Jurkat, Clone E6-1 (cell line): ENCODE results near the gene OR56B4. TPM values are rescaled to one million over a fixed set of nuclear protein-coding genes. Genes with fewer than 3 reads are reported as not detected.
"Not testable (repeated sequence)": the region's sequence is repeated elsewhere in the genome, so short reads cannot be mapped to it uniquely, and the experiment has no call there.

Experiments used
- DNase-seq: peaks from one replicate; pipeline ENCODE4 v3.0.0-alpha.2; 2011; ENCODE audit warnings: low read depth, low spot score
- H3K4me3 ChIP-seq: 2 replicates; pipeline ENCODE4 v1.5.1; 2011; ENCODE audit warnings: mild to moderate bottlenecking, low read length, control low read depth, moderate library complexity
- polyA plus RNA-seq: library from polyadenylated mRNA; unstranded; fragments of >200 nt; gene quantifications from one replicate; pipeline ENCODE4 v1.2.1, GENCODE V29; 2012; ENCODE audit warnings: missing spikeins; ENCODE audit not compliant: insufficient read length, insufficient read depth

The OR56B4 gene, protein sequence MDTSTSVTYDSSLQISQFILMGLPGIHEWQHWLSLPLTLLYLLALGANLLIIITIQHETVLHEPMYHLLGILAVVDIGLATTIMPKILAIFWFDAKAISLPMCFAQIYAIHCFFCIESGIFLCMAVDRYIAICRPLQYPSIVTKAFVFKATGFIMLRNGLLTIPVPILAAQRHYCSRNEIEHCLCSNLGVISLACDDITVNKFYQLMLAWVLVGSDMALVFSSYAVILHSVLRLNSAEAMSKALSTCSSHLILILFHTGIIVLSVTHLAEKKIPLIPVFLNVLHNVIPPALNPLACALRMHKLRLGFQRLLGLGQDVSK
- polyA plus RNA-seq = not detected

DNA sequence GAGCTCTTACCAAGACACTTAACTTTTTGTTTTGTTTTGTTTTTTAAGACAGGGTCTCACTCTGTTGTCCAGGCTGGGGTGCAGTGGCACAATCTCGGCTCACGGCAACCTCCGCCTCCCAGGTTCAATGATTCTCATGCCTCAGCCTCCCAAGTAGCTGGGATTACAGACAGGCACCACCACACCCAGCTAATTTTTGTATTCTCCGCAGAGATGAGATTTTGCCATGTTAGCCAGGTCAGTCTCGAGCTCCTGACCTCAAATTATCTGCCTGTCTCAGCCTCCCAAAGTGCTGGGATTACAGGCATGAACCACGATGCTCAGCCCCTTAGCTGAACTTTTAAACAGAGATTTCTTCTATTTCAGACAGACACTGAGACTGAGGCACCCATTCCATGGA, at the start of gene OR56B4:
Gene OR56B4 (plus strand): TSS at position 301 of the 400 bp plus-strand sequence. CDS start 95 bp downstream, at position 396.
- H3K4me3 ChIP-seq, DNase-seq: not testable (repeated sequence)

DNA sequence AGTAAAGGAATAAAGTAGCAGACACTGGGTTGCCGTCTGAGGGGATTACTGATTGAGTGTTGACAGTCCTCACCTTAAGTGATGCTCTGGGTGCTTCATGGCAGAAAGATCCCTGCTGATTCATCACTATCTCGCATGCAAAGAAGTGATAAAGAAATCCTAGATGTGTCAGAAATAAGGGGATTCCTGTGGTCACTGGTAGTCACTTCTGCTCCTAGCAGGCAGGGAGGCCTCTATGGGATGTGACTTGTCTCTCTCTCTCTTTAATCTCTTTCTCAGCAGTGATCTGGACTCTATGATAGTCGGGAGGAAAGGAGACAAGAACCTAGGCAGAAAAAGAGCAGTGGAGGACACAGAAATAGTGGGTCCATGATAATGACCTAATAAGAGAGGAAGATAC, 46.0 kb upstream of the OR56B4 start:
- no peak overlapping the region for H3K4me3 ChIP-seq
- no peak for DNase-seq

DNA sequence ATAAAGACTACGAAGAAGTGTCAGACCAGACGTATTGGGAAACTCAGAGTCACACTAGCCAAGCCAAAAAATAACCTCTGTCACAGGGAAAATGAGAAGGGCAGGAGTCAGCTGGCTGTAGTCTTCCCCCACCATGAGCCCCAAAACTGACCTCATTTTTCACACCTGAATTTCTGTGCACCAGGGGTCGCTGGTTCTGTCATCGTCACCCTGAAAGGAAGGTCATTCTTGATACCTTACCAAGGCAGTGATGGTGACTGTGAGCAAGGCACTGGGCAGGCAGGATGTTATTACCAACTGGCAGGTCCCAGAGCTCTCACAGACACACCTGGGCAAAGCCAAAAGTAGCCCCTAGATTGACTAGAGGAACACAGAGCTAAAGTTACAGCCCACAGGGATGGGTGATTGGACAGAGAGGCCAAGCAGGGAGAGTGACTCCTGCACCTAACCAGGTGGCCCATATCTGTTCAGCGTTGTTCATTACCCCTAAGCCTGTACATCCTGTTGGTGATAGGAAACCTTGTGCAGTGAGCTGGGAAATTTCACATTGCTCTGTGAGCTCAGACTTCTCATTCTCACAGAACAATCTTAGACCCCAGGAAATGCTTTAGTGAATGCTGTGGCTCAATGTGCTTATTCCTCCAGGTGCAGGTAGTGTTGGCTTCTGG, 44.7 kb upstream of the OR56B4 start:
- H3K4me3 ChIP-seq = no peak overlapping the region
- DNase-seq = no peak

- DNase-seq = no peak
- no peak overlapping the region for H3K4me3 ChIP-seq
Observed at GRCh38 chr11:6067502-6067901, 40.0 kb upstream of the OR56B4 start.

DNA sequence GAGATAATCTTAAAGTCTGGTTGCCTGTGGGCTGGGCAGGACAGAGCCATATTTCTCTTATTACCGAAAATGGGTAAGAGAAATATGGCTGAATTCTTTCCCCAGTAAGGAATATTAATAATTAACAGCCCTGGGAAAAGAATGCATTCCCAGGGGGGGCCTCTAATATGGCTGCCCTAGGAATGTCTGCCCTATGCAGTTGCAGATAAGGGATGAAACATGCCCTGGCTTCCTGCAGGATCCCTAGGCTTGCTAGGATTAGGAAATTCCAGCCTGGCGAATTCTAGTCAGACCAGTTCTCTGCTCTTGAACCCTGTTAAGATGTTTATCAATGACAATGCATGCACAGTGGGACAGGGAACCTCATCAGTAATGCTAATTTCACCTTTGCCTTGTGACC, 31.0 kb upstream of the OR56B4 start:
- DNase-seq, H3K4me3 ChIP-seq: not testable (repeated sequence)

DNA sequence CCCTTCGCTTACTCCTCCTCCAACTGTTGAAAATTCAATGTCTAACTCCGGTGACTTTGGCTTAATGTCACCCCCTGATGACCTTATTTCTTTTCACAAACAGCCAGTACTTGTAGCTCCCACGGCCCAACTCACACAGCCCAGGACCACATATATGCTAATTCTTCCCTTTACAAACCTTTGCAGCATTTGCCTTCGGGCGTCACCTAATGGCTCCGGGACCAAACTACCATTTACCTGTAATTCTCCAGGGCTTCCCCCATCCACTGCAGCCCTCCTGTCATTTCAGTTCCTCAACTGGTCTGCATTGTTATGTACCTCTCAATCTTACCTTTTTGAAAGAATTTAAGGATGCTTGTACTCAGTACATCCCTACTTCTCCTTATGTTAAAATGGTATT, 29.8 kb upstream of the OR56B4 start:
- DNase-seq = no peak

GRCh38 chr11:6079463-6079862, 28.0 kb upstream of the OR56B4 start:
- DNase-seq = no peak
- H3K4me3 ChIP-seq = no peak overlapping the region

More for the DNA sequence above, 29.8 kb upstream of the OR56B4 start:
- no peak overlapping the region for H3K4me3 ChIP-seq

GRCh38 chr11:6083129-6083528, 24.4 kb upstream of the OR56B4 start:
- no peak for DNase-seq
- H3K4me3 ChIP-seq = no peak overlapping the region

- no peak for DNase-seq
- no peak overlapping the region for H3K4me3 ChIP-seq
Observed at GRCh38 chr11:6084587-6084986, 22.9 kb upstream of the OR56B4 start.

- no peak for DNase-seq
- no peak overlapping the region for H3K4me3 ChIP-seq
Observed at GRCh38 chr11:6094186-6094585, 13.3 kb upstream of the OR56B4 start.

GRCh38 chr11:6095798-6096197, 11.7 kb upstream of the OR56B4 start:
- no peak overlapping the region for H3K4me3 ChIP-seq
- DNase-seq = no peak

- no peak overlapping the region for H3K4me3 ChIP-seq
- no peak for DNase-seq
Observed at GRCh38 chr11:6096417-6096816, 11.1 kb upstream of the OR56B4 start.

DNA sequence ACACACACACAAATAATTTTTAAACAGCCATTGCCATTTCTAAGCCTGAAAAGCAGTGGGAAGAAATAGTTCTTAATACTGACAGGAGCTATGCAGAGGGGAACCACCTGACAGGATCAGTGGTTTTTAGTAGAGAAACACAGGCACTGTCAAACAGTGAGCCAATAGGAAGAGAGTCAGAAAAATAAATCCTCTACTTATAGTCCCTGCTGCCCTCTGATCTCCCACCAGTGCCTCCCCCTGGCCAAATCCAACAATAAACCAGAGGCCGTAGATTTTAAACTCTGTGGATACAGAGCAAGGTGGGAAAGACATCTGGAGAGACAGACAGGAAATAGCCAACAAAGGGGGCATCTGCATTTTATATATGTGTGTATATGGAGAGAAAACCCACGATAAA, 7.9 kb upstream of the OR56B4 start:
- no peak overlapping the region for H3K4me3 ChIP-seq
- peak; percentile 34 for DNase-seq

DNA sequence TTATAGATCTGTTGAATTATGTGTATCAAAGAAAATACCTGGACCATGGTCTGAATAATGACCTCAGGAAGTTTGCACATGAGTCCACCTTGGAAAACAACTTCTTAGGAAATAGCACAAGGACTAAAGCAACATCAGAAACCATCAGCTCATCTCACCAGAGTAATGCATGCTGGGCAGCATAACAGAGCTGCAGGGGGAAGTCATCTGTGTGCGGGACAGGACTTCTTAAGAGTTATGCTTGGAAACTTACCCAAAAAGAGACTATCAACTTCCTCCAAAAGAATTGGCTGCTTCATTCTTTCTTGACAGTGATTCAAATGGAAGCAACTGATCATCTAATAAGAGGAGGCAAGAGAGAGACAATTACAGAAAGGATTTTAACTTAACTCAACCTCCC, 2.5 kb downstream of the OR56B4 start:
- no peak for DNase-seq
- H3K4me3 ChIP-seq = no peak overlapping the region

DNA sequence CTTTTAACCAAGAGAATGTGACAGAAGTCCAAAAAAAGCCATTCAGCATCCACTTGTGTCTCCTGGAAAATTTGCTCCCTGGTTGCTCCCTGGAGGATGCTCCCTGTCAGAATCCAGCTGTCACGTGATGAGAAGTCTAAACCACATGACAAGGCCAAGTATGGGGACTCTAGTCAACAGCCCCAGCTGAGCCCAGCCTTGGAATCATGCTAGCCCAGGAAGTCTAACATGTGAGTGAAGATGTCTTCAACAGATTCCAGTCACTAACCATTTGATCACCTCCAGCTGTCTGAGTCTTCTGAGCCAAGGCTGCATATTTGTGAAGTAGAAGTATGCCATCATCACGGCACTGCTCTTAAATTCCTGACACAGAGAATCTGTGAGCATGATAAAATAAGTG, 4.2 kb downstream of the OR56B4 start:
- no peak overlapping the region for H3K4me3 ChIP-seq
- no peak for DNase-seq

DNA sequence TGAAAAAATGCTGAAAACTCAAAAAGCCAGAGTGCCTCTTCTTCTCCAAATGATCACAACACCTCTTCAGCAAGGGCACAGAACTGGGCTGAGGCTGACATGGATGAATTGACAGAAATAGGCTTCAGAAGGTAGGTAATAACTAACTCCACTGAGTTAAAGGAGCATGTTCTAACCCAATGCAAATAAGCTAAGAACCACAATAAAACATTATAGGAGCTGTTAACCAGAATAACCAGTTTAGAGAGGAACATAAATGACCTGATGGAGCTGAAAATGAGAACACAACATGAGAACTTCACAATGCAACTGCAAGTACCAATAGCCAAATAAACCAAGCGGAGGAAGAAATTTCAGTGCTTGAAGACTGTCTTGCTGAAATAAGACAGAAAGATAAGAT, 9.2 kb downstream of the OR56B4 start:
- DNase-seq = no peak
- H3K4me3 ChIP-seq = no peak overlapping the region

DNA sequence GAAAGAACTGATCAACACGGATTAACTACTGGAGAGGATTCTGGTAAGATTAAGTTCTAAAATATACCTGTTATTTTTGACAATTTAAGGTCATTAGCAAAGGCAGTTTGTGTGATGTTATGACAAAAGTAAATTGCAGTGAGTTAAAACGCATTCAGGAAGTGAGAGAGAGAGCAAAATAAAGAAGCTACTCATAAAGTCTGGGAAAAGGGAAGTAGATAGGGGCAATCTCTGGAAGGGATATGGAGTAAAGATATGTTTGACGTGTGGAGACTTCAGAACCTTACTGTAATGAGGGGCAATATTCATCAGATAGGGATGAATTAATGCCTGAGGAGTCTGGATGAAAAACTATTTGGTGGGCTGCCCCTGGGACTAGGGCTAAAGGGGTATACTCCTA, 16.8 kb downstream of the OR56B4 start:
- DNase-seq = no peak
- H3K4me3 ChIP-seq = no peak overlapping the region

DNA sequence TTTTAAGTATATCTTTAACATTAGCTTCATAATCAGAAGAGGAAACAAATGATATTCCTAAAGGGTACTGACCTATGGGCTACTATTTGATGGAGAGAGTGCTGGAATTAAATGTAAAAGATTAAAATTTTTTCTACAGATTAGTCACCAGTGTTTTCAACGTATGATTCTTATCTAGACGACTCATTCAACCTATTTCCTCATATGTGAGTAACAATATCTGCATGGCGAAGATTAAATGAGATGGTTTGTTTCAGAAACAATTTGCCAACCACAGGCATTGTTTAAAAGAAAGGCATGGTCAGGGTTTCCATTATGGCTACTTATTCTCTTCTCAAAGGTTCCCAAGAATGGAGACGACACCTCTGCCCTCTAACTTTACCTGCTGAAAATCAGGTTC, 20.4 kb downstream of the OR56B4 start:
- no peak for DNase-seq
- no peak overlapping the region for H3K4me3 ChIP-seq

DNA sequence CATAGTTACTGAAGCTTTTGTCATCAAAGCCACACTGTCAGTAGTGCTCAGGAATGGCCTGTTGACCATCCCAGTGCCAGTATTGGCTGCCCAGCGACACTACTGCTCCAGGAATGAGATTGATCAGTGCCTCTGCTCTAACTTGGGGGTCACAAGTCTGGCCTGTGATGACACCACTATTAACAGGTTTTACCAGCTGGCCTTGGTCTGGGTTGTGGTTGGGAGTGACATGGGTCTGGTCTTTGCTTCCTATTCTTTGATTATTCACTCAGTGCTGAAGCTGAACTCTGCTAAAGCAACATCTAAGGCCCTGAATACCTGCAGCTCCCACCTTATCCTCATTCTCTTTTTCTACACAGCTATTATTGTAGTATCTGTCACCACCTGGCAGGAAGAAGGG, 21.5 kb downstream of the OR56B4 start:
- DNase-seq = no peak
- no peak overlapping the region for H3K4me3 ChIP-seq

GRCh38 chr11:6129635-6130034, 22.2 kb downstream of the OR56B4 start:
- DNase-seq = no peak
- H3K4me3 ChIP-seq = no peak overlapping the region

- H3K4me3 ChIP-seq = no peak overlapping the region
- no peak for DNase-seq
Observed at GRCh38 chr11:6132431-6132830, 24.9 kb downstream of the OR56B4 start.
